Endothelial cell of umbilical vein (primary cell): Measurements from ENCODE around the gene RSRC2. TPM values are rescaled to one million over a fixed set of nuclear protein-coding genes. Genes with fewer than 3 reads are reported as not detected.

Source experiments
- BruUV-seq: library from RNA; stranded (reverse); fragments of 400-500 nt; replicated peaks from 2 replicates; lab custom pipeline; 2021; lab: Mats Ljungman, UMichigan
- CTCF ChIA-PET: fragments of 300-600, 350-600 bp; sonication (Branson Sonifier 250); formaldehyde crosslinking; loops from one replicate; lab custom pipeline; 2021; ENCODE audit warnings: antibody characterized with exemption, inconsistent platforms; lab: Charles Lee
- POLR2A ChIA-PET: fragments of 300-600, 350-600 bp; sonication (Branson Sonifier 250); formaldehyde crosslinking; loops from one replicate; lab custom pipeline; 2021; ENCODE audit warnings: antibody characterized with exemption, inconsistent platforms; lab: Charles Lee
- DNase-seq: peaks from one replicate; pipeline ENCODE4 v3.0.0-alpha.2; 2011; ENCODE audit warnings: low read depth, low spot score
- FAIRE-seq: peaks from 2 replicates; lab custom pipeline; 2011; peaks lifted over from hg19 to GRCh38; lab: Jason Lieb, UNC
- H2AFZ ChIP-seq: 2 replicates; pipeline ENCODE4 v1.6.0; 2012; ENCODE audit warnings: low read depth, low read length, control low read depth, inconsistent platforms
- H3K27ac ChIP-seq: 2 replicates; pipeline ENCODE4 v1.5.1; 2011; ENCODE audit warnings: low read depth, mild to moderate bottlenecking, control low read depth, low read length, moderate library complexity; ENCODE audit not compliant: insufficient read depth
- H3K27me3 ChIP-seq, 2 experiments: 2 replicates each; pipeline versions ENCODE4 v1.6.0 to v1.6.1; 2011; ENCODE audit warnings: low read length in 2 of 2, mixed read lengths in 1 of 2; ENCODE audit not compliant: control insufficient read depth in 2 of 2, insufficient read depth in 2 of 2
- H3K36me3 ChIP-seq, 2 experiments: 2 replicates in 1 of 2; 3 replicates in 1 of 2; pipeline ENCODE4 v1.5.1; 2011; ENCODE audit warnings: low read length in 2 of 2, mild to moderate bottlenecking in 1 of 2, moderate library complexity in 1 of 2; ENCODE audit not compliant: control insufficient read depth in 2 of 2, insufficient read depth in 2 of 2; ENCODE audit errors: extremely low read depth in 1 of 2
- H3K4me1 ChIP-seq: 3 replicates; pipeline ENCODE4 v1.5.1; 2011; ENCODE audit warnings: mild to moderate bottlenecking, low read length; ENCODE audit not compliant: control insufficient read depth, insufficient read depth; ENCODE audit errors: extremely low read depth
- H3K4me2 ChIP-seq: 2 replicates; pipeline ENCODE4 v1.6.1; 2011; ENCODE audit warnings: low read length, control low read depth, mixed read lengths; ENCODE audit not compliant: insufficient read depth
- H3K4me3 ChIP-seq, 3 experiments: fragments of 200-600 bp in 1 of 3; sonication (generic), shearing (Covaris generic) in 1 of 3; replicated peaks in 1 of 3; 2 replicates each; pipeline ENCODE4 v1.5.1; 2011 to 2016; ENCODE audit warnings: control low read depth in 3 of 3, low read length in 3 of 3, mild to moderate bottlenecking in 2 of 3, inconsistent platforms in 1 of 3, low read depth in 1 of 3, moderate library complexity in 1 of 3; ENCODE audit not compliant: insufficient read depth in 1 of 3
- H3K79me2 ChIP-seq: 2 replicates; pipeline ENCODE4 v1.6.0; 2012; ENCODE audit warnings: low read length, inconsistent platforms; ENCODE audit not compliant: control insufficient read depth, insufficient read depth
- H3K9ac ChIP-seq: replicated peaks from 2 replicates; pipeline ENCODE3; 2011; ENCODE audit warnings: low read length, control low read depth; ENCODE audit not compliant: insufficient read depth; ENCODE audit errors: extremely low read depth
- H3K9me1 ChIP-seq: replicated peaks from 3 replicates; pipeline ENCODE4 v1.6.0; 2011; ENCODE audit warnings: mild to moderate bottlenecking, low read length; ENCODE audit not compliant: control insufficient read depth, insufficient read depth; ENCODE audit errors: extremely low read depth
- H3K9me3 ChIP-seq: replicated peaks from 2 replicates; pipeline ENCODE4 v1.5.1; 2012; ENCODE audit warnings: low read length, inconsistent platforms; ENCODE audit not compliant: control insufficient read depth, insufficient read depth
- H4K20me1 ChIP-seq: replicated peaks from 2 replicates; pipeline ENCODE3; 2011; ENCODE audit warnings: mild to moderate bottlenecking, low read length; ENCODE audit not compliant: control insufficient read depth, insufficient read depth; ENCODE audit errors: extremely low read depth
- EZH2 ChIP-seq: IDR thresholded peaks from 2 replicates; pipeline ENCODE4 v1.6.1; 2012; ENCODE audit warnings: borderline replicate concordance, low read depth, mild to moderate bottlenecking, moderate library complexity, low read length, inconsistent platforms; ENCODE audit not compliant: severe bottlenecking
- FOS ChIP-seq: IDR thresholded peaks from 2 replicates; pipeline ENCODE4 v1.6.1; 2011; ENCODE audit warnings: mild to moderate bottlenecking, low read length, moderate library complexity, borderline replicate concordance; ENCODE audit not compliant: insufficient read depth
- GATA2 ChIP-seq: IDR thresholded peaks from 2 replicates; pipeline ENCODE4 v1.7.0; 2011; ENCODE audit warnings: low read depth, mild to moderate bottlenecking, moderate library complexity, mixed read lengths, low read length; ENCODE audit not compliant: insufficient read length, insufficient read depth
- JUN ChIP-seq: IDR thresholded peaks from 2 replicates; pipeline ENCODE4 v1.6.1; 2011; ENCODE audit warnings: borderline replicate concordance, low read depth; ENCODE audit not compliant: insufficient read length, insufficient read depth
- POLR2A ChIP-seq: IDR thresholded peaks from 2 replicates; pipeline ENCODE4 v1.6.1; 2012; ENCODE audit warnings: low read depth, mild to moderate bottlenecking, control low read depth, low read length
- dilution Hi-C: fragments of 300-500 bp; cut with MboI; formaldehyde crosslinking; loops from one replicate; pipeline ENCODE4 v1.15.0; 2019; ENCODE audit warnings: low sequenced_read_pairs; ENCODE audit not compliant: extremely low pct_ligation_motif_present
- intact Hi-C: fragments of 100-400 bp; cut with micrococcal nuclease; formaldehyde crosslinking; loops from one replicate; pipeline ENCODE4 v1.10.0; 2022
- polyA plus RNA-seq, 4 experiments: library from polyadenylated mRNA; depleted of rRNA in 3 of 4; stranded (reverse) in 3 of 4; unstranded in 1 of 4; fragments of >200 nt; gene quantifications; 2 replicates each; pipeline versions ENCODE4 v1.2.1 to v1.2.3, GENCODE V29; 2011 to 2012; ENCODE audit warnings: missing spikeins in 1 of 4
- total RNA-seq: library from RNA; stranded (reverse); gene quantifications from 2 replicates; pipeline ENCODE4 v1.2.3, GENCODE V29; 2021
- TF ChIP-seq, protein P1 (sequence below): IDR thresholded peaks from 2 replicates; pipeline ENCODE4 v1.6.1; 2011; ENCODE audit not compliant: insufficient read depth, insufficient read length
- TF ChIP-seq, protein P2 (sequence below), 2 donors: IDR thresholded peaks; 1 replicate in 1 of 2; 2 replicates in 1 of 2; pipeline ENCODE4 v1.5.1; 2011; ENCODE audit warnings: low read length in 2 of 2, mild to moderate bottlenecking in 2 of 2, moderate library complexity in 2 of 2, control low read depth in 1 of 2, inconsistent platforms in 1 of 2, low read depth in 1 of 2; ENCODE audit not compliant: insufficient read depth in 1 of 2; ENCODE audit errors: extremely low read depth in 1 of 2

The RSRC2 gene
- total and polyA plus RNA-seq, 2 donors (not counting 3 experiments of a cell fraction or from before 2014, with no cell fraction given), result 17.6 to 81.1 TPM

- Histone ChIP-seq H3K36me3 (peaks cover 16 to 19% of the 10 kb centered on the region in 2 experiments), H3K9me3 (no peaks in the 10 kb centered on the region), H3K9ac (no peak overlapping the region), H3K27me3 (no peaks in the 10 kb centered on the region), H3K4me1 (peaks cover 20% of the 10 kb centered on the region), H3K4me2 (peak overlapping the region; percentile 47), H3K27ac (peak overlapping the region; percentile 19), H3K9me1 (no peaks in the 10 kb centered on the region), H3K79me2 (peaks cover 29% of the 10 kb centered on the region), H4K20me1 (no peaks in the 10 kb centered on the region), H2AFZ (no peak overlapping the region), H3K4me3 (no peak overlapping the region)
- TF ChIP-seq EZH2 (no peak), JUN (no peak), GATA2 (no peak), POLR2A (no peak), FOS (no peak)
- TF ChIP-seq, protein P1, sequence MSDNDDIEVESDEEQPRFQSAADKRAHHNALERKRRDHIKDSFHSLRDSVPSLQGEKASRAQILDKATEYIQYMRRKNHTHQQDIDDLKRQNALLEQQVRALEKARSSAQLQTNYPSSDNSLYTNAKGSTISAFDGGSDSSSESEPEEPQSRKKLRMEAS, result no peak
- TF ChIP-seq, protein P2, sequence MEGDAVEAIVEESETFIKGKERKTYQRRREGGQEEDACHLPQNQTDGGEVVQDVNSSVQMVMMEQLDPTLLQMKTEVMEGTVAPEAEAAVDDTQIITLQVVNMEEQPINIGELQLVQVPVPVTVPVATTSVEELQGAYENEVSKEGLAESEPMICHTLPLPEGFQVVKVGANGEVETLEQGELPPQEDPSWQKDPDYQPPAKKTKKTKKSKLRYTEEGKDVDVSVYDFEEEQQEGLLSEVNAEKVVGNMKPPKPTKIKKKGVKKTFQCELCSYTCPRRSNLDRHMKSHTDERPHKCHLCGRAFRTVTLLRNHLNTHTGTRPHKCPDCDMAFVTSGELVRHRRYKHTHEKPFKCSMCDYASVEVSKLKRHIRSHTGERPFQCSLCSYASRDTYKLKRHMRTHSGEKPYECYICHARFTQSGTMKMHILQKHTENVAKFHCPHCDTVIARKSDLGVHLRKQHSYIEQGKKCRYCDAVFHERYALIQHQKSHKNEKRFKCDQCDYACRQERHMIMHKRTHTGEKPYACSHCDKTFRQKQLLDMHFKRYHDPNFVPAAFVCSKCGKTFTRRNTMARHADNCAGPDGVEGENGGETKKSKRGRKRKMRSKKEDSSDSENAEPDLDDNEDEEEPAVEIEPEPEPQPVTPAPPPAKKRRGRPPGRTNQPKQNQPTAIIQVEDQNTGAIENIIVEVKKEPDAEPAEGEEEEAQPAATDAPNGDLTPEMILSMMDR (IDR thresholded peaks at IDR 0.05; ENCODE audit: extremely low read depth in 1 of 2, insufficient read depth in 1 of 2, low read depth in 1 of 2, low read length in 2 of 2), result no peak
- ChIA-PET POLR2A (interaction anchor here (1.6 to 2.2 kb wide), 4 partner anchors 9 to 102 kb away, joined by 6 to 14 read pairs (median 12); partner anchors contain the start of genes KNTC1 and RSRC2), CTCF (interaction anchor here (1.0 to 4.7 kb wide), 6 partner anchors 11 to 178 kb away, joined by 3 to 44 read pairs (median 4); no protein-coding TSS in a partner anchor)
- no TSS peak for BruUV-seq
- DNase-seq (no peak), FAIRE-seq (no peak)
- dilution Hi-C loops, result no loop called here
- intact Hi-C loops, result loop anchor here (1.0 to 2.0 kb wide), 3 partner anchors 25 to 252 kb away; partner anchors contain the start of genes CLIP1, KNTC1 and RSRC2
These were observed 25.2 kb downstream of the RSRC2 start for GRCh38 chr12:122501489-122501989.
